GM21526 (cell line): ENCODE data around the gene ACAP2.
"Not testable (repeated sequence)": the region's sequence is repeated elsewhere in the genome, so short reads cannot be mapped to it uniquely, and the experiment has no call there.

ENCODE experiments used
- ATAC-seq: cut with Tn5 transposase; IDR thresholded peaks from one replicate; pipeline ENCODE4 v1.9.1; 2021; ENCODE audit warnings: moderate library complexity; ENCODE audit not compliant: unreplicated experiment, low FRiP score

The ACAP2 gene

GRCh38 chr3:195446359-195446758 lies 3.5 kb upstream of the ACAP2 start:
- no peak for ATAC-seq

- ATAC-seq: no peak
These were observed 3.1 kb upstream of the ACAP2 start for GRCh38 chr3:195445885-195446284.

GRCh38 chr3:195443391-195443989 lies 670 bp upstream of the ACAP2 start:
- ATAC-seq: no peak

GRCh38 chr3:195441992-195442572 lies 738 bp downstream of the ACAP2 start:
- ATAC-seq: peak; percentile 8

GRCh38 chr3:195441476-195441991 lies 1.3 kb downstream of the ACAP2 start:
- ATAC-seq: no peak

GRCh38 chr3:195441051-195441450 lies 1.8 kb downstream of the ACAP2 start:
- no peak for ATAC-seq

GRCh38 chr3:195440379-195440778 lies 2.4 kb downstream of the ACAP2 start:
- ATAC-seq: no peak

GRCh38 chr3:195438371-195438770 lies 4.4 kb downstream of the ACAP2 start:
- ATAC-seq: no peak

- no peak for ATAC-seq
These were observed 17.0 kb downstream of the ACAP2 start for GRCh38 chr3:195425849-195426248.

GRCh38 chr3:195423818-195424217 lies 19.0 kb downstream of the ACAP2 start:
- ATAC-seq: no peak

GRCh38 chr3:195421400-195421799 lies 21.4 kb downstream of the ACAP2 start:
- ATAC-seq: no peak

GRCh38 chr3:195416795-195417194 lies 26.0 kb downstream of the ACAP2 start:
- ATAC-seq: no peak

GRCh38 chr3:195411836-195412235 lies 31.0 kb downstream of the ACAP2 start:
- ATAC-seq: no peak

- ATAC-seq: no peak
These were observed 32.3 kb downstream of the ACAP2 start for GRCh38 chr3:195410546-195410945.

- no peak for ATAC-seq
These were observed 35.0 kb downstream of the ACAP2 start for GRCh38 chr3:195407531-195408409.

GRCh38 chr3:195405651-195406050 lies 37.2 kb downstream of the ACAP2 start:
- ATAC-seq: no peak

- no peak for ATAC-seq
These were observed 38.9 kb downstream of the ACAP2 start for GRCh38 chr3:195403841-195404408.

- no peak for ATAC-seq
These were observed 39.6 kb downstream of the ACAP2 start for GRCh38 chr3:195403244-195403643.

GRCh38 chr3:195401943-195402342 lies 40.9 kb downstream of the ACAP2 start:
- no peak for ATAC-seq

GRCh38 chr3:195398460-195398859 lies 44.4 kb downstream of the ACAP2 start:
- not testable (repeated sequence) for ATAC-seq

GRCh38 chr3:195397524-195397923 lies 45.3 kb downstream of the ACAP2 start:
- ATAC-seq: no peak
